ENCODE results near the gene KCNH2. TPM values are rescaled to one million over a fixed set of nuclear protein-coding genes. Genes with fewer than 3 reads are reported as not detected.

Gene KCNH2
- total RNA-seq, 2 experiments from 2014 or later: 0.34 to 0.45 TPM

Other genes with a start within 250 kb of the KCNH2 start
- gene GIMAP5, start 240.9 kb downstream of the KCNH2 start, total RNA-seq: 10 to 100 TPM; 45.9 to 48.3 TPM
- gene TMEM176B, start 178.0 kb downstream of the KCNH2 start, total RNA-seq: not detected
- not detected for gene TMEM176A, start 177.6 kb downstream of the KCNH2 start, total RNA-seq
- not detected for gene AOC1, start 125.8 kb downstream of the KCNH2 start, total RNA-seq
- gene NOS3, start 12.7 kb upstream of the KCNH2 start, total RNA-seq: 10 to 100 TPM; 10.4 to 13.2 TPM
- 1 to 10 TPM; 3.5 to 4.6 TPM for gene ATG9B, start 46.2 kb upstream of the KCNH2 start, total RNA-seq
- gene ABCB8, start 50.1 kb upstream of the KCNH2 start, total RNA-seq: 10 to 100 TPM; 48.4 to 49.5 TPM
- 1 to 10 TPM; 5.3 to 7.6 TPM for gene ASIC3, start 70.2 kb upstream of the KCNH2 start, total RNA-seq
- gene CDK5, start 79.6 kb upstream of the KCNH2 start, total RNA-seq: 10 to 100 TPM; 12.8 to 14.1 TPM
- gene SLC4A2, start 81.3 kb upstream of the KCNH2 start, total RNA-seq: 10 to 100 TPM; 46.7 to 50.5 TPM
- gene FASTK, start 102.5 kb upstream of the KCNH2 start, total RNA-seq: 10 to 100 TPM; 56.8 to 57.4 TPM
- 10 to 100 TPM; 53.8 to 60.9 TPM for gene TMUB1, start 105.2 kb upstream of the KCNH2 start, total RNA-seq
- gene AGAP3, start 108.2 kb upstream of the KCNH2 start, total RNA-seq: 10 to 100 TPM; 29.8 to 36.5 TPM
- gene GBX1, start 189.4 kb upstream of the KCNH2 start, total RNA-seq: not detected
- not detected for gene ASB10, start 208.9 kb upstream of the KCNH2 start, total RNA-seq
- not detected for gene H2BK1, start 232.2 kb upstream of the KCNH2 start, total RNA-seq
- gene ABCF2, start 248.9 kb upstream of the KCNH2 start, total RNA-seq: 10 to 100 TPM; 41.1 to 41.2 TPM

All from activated CD4-positive, alpha-beta memory T cell treated with anti-CD3 and anti-CD28 coated beads for 36 hours (primary cell).